Left kidney (tissue), 2 donors: ENCODE data around the gene AKAP13. TPM values are rescaled to one million over a fixed set of nuclear protein-coding genes. Genes with fewer than 3 reads are reported as not detected.

Source experiments
- DNase-seq: peaks from one replicate; pipeline ENCODE4 v3.0.0-alpha.2; 2013
- polyA plus RNA-seq: library from polyadenylated mRNA; unstranded; fragments of 120-200 nt; gene quantifications from one replicate; pipeline ENCODE4 v1.2.1, GENCODE V29; 2013; ENCODE audit not compliant: insufficient read length

Gene AKAP13
- polyA plus RNA-seq, 1 donor = 101 TPM

DNA sequence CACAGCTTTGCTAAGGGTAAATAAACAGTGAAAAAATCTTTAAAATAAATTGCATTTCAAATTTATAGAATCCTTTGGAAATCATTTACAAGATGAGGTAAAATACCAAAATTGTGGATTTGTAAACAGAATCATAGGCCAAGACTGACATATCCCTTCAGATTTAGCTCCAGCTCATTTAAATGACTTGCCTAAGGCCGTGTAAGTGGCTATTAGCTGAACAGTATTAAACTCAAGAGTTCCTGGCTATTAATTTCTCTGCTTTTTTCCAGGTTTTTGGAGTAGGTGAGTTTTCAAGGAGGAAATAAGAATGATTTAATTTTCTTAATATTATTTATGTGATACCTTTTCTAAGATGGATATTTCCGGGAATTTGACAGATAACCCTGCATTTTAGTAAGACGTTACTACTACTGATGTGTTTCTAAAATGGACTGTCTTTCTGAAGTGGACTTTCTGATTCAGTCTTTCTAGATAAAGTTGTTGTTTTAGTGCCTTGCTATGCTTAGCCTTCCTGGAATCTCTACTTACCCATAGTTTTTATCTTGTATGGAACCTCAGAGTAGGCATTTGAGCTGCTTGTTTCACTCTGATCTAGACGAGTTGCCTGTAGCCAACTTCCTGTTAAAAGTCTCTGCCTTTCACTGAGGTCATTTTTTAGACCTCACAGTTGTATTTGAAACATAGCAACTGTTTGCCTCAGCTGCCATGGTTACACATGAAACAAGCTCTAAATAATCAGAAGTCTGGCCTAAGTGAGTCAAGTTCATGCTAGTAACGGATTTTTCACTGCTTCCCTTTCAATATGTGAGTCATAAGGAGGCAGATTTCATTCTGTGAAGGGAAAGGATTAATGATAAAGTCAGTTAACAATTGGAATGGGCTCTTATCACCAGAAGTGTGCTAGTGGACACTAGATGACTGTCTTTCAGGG, 287.4 kb downstream of the AKAP13 start:
- DNase-seq = peak; percentile 86

GRCh38 chr15:85671156-85671555, 290.8 kb downstream of the AKAP13 start:
- DNase-seq = no peak

DNA sequence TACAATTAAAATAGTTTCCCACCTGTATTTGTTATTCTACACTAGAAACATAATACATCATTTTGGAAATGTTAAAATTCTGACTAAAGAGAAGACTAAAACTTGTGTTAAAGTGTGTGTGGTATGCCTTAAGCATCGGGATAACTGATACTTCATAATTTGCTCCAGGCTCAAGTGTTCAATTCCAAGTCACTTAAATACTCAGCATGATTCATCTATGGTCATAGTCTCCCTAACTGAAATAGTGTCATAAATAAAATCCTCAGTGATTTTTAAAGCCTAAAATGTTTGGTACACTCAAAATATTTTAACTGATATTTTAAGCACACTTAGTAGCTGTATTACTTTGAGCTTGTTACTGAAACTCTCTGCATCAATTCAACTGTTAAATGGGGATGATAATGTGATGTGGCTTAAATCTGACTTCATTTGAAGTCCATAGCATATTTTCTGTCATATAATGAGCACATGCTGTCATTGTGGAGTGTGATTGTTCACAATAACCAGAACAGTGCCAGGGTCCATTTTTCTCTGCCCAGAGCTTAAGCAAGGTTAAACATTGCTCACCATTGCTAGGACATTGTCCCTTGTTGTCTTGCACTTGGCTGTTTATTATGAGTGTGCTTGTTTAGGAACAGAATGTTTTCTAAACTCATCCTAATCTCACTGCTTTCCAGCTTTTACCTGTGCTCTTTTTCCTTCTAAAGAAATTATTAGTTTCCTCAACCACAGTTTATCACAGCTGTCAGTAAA, 292.1 kb downstream of the AKAP13 start:
- no peak for DNase-seq

- DNase-seq = no peak
Measured at GRCh38 chr15:85673326-85673725, 292.9 kb downstream of the AKAP13 start.

DNA sequence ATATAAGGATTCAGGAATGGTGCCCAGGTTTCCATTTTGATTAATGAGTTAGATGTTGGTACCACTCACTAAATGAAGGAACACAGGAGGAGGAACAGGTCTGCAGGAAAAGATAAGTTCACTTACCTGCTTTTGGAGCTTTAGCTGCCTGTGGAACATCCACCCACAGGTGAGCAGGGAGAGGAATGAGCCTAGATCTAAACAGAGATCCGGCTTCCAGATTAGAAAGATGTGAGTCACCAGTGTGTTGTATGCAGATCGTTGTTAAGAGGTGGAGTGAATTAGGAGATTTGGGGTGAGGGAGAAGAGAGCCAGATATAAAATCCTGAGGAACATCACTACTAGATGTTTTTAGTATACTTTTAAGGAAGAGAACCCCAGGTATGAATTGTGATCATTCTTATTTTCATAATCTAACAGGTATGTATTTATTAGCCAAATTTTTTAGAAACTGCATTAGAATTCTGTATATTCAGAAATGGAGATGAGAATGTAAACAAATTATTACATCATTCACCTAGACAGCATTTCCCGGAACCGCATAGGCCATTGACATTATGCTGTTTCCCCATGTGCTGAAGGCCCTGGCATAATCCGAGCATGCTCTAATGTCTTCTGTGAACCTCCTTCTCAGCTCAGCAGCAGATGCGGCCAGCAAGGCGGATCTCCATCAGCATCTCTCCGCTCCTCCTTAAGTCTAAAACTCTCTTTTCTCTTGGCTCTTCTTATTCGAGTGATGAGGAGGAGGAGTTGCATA, 296.1 kb downstream of the AKAP13 start:
- DNase-seq = no peak

- no peak for DNase-seq
Measured at GRCh38 chr15:85679231-85679630, 298.8 kb downstream of the AKAP13 start.

DNA sequence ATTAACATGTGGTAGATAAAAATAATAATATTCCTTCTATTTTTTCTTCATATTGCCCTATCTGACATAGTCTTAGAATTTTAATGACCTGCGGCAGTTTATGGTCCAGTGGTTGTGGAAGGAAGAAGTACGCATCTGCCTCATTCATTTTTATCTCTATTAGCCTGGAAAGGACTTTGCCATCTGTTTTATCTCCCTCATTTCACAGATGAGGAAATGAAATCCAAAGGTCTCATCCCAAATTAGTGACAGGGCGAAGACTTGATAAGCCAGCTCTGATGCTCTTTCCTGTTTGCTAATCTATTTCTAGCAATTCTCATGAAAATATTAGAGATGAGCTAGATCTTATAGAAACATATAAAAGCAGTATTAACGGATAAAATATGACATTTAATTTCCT, 301.0 kb downstream of the AKAP13 start:
- DNase-seq = no peak

GRCh38 chr15:85684174-85684710, 303.8 kb downstream of the AKAP13 start:
- DNase-seq = no peak

DNA sequence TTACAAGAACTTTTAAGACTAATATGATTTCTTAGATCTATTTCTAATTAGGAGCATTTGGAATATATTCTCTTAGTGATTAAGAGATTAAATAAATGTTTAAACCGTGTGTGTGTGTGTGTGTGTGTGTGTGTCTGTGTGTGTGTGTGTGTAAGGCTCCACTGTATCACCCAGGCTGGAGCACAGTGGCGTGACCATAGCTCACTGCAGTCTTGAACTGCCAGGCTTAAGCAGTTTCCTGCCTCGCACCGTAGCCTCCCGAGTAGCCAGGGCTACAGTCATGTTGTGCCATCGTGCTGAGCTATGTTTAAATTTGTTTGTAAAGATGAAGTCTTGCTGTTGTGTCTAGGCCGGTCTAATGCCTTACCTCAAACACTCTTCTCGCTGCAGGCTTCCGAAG, 305.0 kb downstream of the AKAP13 start:
- no peak for DNase-seq

DNA sequence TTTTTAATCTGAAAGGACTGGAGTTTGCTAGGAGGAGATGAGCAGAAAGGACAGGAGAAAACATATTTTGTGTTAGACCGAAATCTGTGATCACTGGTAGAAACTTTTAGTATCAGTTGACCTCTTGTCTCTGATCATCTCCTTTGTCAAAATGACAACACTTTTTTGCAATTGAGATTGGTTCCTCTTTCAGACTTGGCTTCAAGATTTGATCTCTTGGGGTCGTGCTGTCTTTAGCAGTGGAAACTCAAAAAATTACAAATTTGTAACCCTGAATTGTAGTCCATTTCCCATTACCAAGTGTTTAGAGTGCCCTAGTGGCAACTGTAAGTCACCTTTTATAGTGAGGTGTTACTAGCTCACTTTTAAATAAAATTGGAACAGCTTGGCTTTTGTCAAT, 306.9 kb downstream of the AKAP13 start:
- DNase-seq = no peak

- DNase-seq = no peak
Measured at GRCh38 chr15:85688711-85689110, 308.3 kb downstream of the AKAP13 start.

DNA sequence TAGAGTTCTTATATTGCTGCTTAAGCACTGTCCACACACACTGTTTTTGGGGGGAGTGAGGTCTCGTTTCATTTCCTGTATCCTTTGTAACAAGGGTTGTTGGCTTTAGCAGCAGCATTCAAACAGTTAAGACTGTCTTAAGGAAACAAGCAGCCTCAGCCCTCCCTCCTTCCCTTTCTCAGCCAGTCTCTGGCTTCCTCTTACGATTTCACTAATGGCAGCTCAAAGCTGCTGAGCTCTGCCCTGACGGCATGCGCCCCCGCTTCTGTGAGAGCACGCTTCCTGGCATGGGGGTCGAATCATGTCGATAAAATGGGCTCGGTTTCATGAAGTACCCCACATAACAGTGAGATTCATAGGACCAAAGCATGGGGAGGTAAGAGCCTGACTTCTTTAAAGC, 309.3 kb downstream of the AKAP13 start:
- peak; percentile 60 for DNase-seq

DNA sequence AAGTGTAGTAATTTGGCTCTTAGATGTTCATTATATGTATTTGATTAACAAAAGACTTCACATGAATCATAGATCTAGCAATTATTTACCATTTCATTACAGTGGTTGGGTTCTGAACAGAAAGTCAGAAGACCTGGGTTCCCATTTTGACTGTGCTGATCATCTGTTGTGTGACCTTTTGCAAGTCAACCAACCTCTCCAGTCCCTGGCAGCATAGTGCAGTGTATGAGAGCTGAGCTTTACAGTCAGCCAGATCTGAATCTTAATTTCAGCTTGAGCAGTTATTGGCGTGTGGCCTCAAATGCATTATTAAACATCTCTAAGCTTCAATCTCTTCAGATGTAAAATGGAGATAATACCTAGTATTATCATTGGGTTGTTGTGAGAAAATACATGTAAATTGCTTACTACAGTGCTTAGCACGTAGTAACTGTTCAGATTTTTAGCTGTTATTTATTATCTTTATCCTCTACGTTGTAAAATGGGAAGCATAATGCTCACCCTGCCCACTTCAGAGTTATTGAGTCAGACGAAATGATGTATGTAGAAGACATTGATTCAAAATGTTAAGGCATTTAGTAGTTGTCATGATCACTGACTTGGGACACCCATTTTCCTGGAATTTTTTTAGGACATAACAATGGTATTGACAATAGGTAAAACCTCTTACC, 310.3 kb downstream of the AKAP13 start:
- no peak for DNase-seq

GRCh38 chr15:85691350-85692240, 311.2 kb downstream of the AKAP13 start:
- no peak for DNase-seq

- DNase-seq = no peak
Measured at GRCh38 chr15:85692321-85692720, 311.9 kb downstream of the AKAP13 start.

DNA sequence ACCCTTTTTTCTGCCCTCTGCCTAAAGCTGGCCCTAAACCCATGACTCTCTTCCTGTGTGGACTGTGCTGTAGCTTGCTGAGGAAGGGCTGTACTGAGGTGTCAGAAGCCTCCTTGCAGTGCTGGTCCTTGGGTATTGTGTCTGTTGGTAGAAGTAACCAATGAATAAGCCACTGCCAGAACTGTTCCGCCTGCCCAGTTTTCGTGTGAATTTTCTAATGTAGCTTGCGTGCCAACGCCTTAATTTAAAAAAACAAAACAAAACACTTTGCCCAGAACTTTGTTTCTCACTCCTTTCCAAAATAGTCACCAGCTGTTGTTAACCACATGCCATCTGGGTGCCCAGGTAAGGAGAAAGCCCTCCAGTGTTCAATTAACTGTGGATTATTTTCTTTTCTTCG, 312.5 kb downstream of the AKAP13 start:
- DNase-seq = no peak

GRCh38 chr15:85693277-85693676, 312.9 kb downstream of the AKAP13 start:
- DNase-seq = no peak

DNA sequence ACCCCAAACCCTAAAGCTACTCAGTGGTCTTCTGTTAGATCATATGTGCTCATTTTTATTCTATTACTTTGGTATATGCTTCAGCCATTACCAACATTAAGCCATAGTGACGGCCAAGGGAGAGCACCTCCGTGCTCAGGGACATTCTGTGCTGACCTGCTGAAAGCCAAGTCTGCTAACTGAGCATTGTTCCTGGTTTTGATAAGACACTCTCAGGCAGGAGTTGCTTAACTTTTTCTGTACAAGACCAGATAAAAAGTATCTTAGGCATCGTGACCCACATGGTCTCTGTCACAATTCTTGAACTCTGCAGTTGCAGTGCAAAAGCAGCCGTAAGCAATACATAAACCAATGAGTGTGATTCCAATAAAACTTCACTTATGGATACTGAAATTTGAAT, 313.7 kb downstream of the AKAP13 start:
- no peak for DNase-seq

GRCh38 chr15:85700767-85701166, 320.4 kb downstream of the AKAP13 start:
- DNase-seq = no peak

DNA sequence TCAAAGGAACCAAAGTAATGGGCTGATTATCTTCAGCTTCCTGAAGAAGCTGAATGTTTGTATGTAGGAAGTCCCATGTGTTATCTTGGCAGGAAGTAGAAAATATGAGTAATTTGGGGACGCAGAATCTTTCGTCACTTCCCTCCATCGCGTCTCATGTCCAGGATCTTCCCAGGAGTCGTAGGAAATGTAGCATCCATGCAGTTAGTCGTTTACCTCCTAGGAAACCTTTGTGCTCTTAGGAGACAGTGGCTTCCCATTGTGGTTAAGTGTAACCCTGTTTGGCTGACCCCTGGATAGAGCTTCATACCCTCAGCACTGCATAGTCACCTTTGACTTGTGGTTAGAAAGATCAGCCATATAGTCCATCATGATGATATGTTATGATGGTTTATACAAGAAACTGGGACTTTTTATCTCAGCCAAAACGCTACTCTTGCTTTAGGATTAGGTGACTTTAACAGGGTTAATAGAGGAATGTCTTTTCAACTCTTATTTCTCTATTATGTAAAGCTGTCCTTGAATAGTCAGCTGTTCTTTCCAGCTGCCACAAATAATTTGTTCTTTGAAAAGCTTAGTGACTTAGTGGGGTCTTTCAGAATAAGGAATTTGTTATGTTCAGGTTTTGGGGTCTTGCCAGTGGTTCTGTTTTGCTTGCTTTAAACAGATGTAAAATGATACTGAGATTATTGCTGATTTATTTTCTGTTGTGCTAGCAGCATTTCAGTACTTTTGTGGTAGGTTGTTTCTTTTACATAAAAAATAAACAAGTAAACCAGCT, 322.1 kb downstream of the AKAP13 start:
- no peak for DNase-seq
